ENCODE data around the gene MGAT1. TPM values are rescaled to one million over a fixed set of nuclear protein-coding genes. Genes with fewer than 3 reads are reported as not detected.

The MGAT1 gene
- total and polyA plus RNA-seq, 2 of the 8 experiments (the other 6 are each of a cell fraction or from before 2014, with no cell fraction given): 66.8 to 77.0 TPM

DNA sequence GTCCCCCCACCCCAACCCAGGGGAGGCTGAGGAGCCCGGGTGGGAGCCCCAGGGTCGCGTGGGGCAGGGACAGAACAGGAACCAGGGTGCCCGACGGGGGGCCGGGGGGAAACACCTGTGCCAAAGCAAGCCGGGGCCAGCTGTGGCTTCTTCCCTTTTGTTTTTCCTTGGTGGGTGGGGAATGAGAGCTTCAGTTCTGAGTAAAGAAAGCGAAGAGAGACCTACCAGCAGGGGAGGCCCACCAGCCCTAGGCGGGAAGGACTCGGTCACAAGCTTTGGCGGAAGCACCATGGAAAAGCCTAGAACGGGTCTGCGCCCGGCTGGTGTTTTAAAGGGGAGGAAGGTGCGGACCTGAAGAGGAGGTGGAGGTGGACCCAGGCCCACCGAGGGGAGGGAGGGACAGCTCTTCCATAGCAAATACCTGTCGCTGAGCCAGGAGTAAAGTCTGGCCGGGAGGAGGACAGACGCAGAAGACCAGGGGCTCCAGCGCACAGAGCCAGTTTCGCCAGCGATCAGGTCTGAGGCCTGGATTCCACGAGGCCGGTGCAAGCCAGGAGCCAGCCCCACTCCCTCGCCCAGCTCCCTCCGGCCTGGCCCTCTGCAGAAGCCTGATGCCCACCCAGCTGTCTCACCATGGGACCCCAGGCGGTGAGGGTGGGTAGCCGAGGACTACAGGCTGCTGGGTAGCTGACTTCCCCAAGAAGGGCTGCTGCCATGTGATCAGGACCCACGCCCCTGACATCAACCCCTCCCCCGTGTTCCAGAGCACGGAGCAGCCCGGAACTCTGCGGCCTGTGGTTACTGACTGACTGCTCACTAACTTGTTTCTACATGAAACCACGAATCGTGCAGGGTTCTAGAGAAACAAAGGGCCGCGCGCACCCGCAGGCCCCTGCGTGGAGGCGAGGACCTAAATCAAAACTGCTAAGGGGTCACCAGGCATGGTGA is 849 bp upstream of the MGAT1 start (continued):
- TF ChIP-seq TAF7 (optimal IDR thresholded peaks at IDR 0.05; ENCODE audit: borderline replicate concordance, low read depth, low read length) (no peak), CTBP2 (IDR thresholded peaks at IDR 0.05; ENCODE audit: borderline replicate concordance, insufficient read depth, insufficient read length, low read length) (no peak), SRF (IDR thresholded peaks at IDR 0.05; ENCODE audit: low read depth, low read length) (no peak), KDM5A (IDR thresholded peaks at IDR 0.05; ENCODE audit: low read length) (no peak), SP4 (IDR thresholded peaks at IDR 0.05; ENCODE audit: low read length) (no peak), CBX5 (IDR thresholded peaks at IDR 0.05; ENCODE audit: low read depth, low read length) (no peak), CTCF (IDR thresholded peaks at IDR 0.05; ENCODE audit: control extremely low read depth in 1 of 3, insufficient read depth in 1 of 3, low read depth in 1 of 3, low read length in 3 of 3) (peak in 2 of 3 experiments; percentile 12 to 18; a peak in 2 of 4 replicates), SIN3A (conservative IDR thresholded peaks at IDR 0.05 in 1 of 2, IDR thresholded peaks at IDR 0.05 in 1 of 2; ENCODE audit: low read depth in 1 of 2, low read length in 2 of 2) (no peak; a peak in 1 of 4 replicates), CREB1 (IDR thresholded peaks at IDR 0.05) (no peak), TCF12 (IDR thresholded peaks at IDR 0.05; ENCODE audit: low read depth, low read length) (no peak), RXRA (IDR thresholded peaks at IDR 0.05; ENCODE audit: insufficient read depth, low read depth, low read length) (no peak)
